GM12874 (cell line): Measurements from ENCODE around the gene MGMT.

Experiments
- TF ChIP-seq, protein P1 (sequence below): IDR thresholded peaks from 2 replicates; pipeline ENCODE4 v1.5.1; 2011; ENCODE audit warnings: low read depth, mild to moderate bottlenecking, control low read depth, low read length, moderate library complexity; ENCODE audit not compliant: insufficient read depth

MGMT gene

DNA sequence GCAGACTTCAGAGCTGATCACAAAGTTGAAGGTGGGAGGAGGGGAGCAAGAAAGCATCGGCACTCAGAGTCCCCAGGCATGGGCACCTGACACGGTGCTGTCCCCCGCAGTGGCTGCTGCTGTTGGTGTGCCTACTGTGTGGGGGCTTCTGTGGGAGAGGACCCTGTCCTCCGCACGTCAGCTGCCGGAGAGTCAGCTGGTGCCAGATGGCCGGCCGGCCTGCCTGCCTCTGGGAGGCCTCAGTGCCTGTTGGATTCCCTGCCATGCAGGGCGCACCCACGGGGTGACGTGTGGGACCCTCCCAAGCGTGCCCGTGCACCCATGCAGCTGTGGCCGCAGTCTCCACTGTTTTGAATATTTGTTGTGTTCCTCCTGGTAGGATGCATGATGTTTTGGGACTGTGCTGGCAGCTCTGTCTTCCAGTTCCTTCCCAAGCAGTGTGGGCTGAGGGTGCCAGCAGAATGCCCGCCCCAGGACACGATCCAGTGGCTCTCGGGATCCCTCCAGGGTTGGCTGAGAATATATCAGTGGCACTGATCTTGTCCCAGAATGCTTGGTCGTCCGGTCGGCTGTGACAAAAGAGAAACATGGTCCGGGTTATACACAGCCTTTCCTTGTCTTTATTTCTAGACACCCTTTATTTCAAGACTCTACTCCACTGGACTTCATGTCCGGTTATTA, 185.6 kb downstream of the MGMT start:
- TF ChIP-seq, protein P1, sequence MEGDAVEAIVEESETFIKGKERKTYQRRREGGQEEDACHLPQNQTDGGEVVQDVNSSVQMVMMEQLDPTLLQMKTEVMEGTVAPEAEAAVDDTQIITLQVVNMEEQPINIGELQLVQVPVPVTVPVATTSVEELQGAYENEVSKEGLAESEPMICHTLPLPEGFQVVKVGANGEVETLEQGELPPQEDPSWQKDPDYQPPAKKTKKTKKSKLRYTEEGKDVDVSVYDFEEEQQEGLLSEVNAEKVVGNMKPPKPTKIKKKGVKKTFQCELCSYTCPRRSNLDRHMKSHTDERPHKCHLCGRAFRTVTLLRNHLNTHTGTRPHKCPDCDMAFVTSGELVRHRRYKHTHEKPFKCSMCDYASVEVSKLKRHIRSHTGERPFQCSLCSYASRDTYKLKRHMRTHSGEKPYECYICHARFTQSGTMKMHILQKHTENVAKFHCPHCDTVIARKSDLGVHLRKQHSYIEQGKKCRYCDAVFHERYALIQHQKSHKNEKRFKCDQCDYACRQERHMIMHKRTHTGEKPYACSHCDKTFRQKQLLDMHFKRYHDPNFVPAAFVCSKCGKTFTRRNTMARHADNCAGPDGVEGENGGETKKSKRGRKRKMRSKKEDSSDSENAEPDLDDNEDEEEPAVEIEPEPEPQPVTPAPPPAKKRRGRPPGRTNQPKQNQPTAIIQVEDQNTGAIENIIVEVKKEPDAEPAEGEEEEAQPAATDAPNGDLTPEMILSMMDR: no peak

DNA sequence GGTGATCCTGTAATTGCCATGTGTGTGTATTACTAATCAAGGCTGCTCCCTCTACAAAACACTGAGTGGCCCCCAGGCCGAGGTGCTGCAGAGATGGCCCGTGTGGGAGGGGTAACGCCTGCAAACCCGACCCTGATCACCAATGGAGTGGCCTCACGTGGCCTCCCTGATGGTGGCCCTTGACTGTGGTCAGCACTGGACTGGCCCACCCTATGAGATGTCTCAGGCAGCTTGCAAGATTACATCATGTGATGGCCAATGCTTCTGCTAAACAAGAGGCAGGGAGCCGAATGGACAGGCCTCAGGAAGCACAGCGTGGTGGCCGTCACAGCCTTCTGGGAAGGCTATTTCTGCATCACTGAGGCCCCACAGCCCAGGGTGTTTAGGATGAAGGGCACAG, 186.4 kb downstream of the MGMT start:
- TF ChIP-seq, protein P1: no peak

DNA sequence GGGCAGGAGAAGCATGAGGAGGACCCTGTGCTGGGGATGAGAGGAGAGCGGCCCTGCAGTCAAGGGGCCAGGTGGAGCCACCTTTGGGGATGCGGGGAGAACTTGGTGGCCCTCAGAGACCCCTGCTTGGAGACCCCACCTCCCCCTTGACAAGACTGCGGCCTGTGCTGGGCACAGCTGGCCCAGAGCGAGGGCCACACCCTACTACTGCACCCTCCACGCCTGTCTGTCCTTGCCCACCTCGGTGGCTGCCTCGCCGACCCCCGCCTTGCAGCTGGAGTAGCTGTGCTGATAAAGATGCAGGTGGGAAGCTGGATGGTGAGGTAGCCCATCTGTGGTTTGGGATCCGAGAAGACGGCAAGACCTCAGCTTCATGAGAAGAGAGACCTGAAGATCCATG, 186.8 kb downstream of the MGMT start:
- TF ChIP-seq, protein P1: no peak

DNA sequence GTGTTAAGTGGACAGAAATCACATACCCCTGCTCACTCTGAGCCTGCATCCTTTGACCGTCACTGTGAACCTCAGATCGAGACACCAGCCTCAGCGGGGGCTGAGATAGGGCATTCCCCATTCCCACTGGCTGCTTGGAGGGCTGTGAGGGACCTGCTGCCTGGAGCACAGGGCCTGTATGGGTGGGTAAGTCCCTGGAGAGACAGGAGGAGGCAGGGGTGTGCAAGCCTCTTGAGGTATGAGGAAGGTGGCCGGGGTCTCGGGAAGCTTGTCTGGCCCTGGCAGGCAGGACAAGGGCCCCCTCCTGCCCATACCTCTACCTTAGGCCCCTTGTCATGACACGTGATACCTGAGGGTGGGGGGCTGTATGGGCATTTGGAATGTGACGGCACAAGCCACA, 187.4 kb downstream of the MGMT start:
- TF ChIP-seq, protein P1: no peak

DNA sequence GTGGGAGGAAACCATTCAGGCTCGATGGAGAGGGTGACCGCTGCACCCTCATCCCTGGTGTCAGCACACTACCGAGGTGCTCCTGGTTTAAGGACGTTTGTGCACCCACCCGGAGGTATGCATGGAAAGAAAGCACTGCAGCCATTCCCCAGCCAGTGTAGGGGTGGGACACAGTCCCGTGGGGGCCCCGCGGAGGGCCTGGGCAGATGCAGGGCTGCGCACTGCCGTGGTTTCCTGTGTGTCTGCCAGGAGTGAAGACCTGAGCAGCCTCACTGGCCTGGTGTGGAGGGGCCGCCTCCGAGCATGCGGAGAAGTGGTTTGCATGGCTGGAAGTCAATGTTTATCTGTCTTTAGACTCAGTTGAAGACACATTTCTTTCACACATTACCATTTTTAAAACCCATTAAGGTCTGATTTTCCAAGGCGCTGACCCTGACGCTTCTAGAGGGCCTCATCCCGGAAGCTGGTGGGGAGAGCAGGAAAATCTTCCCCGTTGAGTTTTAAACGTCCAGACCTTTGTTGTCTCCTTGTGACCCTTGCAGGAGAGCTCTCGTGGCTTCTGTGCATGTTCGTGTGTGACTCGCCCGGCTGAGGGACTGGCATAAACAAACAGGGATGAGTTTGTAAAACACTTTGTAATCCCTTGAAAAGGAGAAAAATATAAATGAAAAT, 188.1 kb downstream of the MGMT start:
- TF ChIP-seq, protein P1: no peak

DNA sequence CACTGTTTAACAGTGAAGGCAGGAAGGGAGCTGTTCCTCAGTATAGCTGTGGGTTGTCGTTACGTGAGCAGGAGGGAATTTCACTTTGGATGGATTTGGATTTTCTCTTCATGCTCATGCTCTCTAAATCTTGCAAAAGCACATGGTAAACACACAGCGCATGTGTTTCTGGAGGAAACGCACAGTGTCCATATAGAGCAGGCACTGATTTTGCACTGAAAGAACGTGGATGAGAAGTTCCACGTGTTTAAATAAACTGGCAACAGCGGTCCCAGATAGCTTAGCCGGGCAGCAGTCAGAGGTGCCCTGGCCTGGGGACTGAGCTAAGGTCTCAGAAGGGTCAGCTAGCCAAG, 188.6 kb downstream of the MGMT start:
- TF ChIP-seq, protein P1: no peak

DNA sequence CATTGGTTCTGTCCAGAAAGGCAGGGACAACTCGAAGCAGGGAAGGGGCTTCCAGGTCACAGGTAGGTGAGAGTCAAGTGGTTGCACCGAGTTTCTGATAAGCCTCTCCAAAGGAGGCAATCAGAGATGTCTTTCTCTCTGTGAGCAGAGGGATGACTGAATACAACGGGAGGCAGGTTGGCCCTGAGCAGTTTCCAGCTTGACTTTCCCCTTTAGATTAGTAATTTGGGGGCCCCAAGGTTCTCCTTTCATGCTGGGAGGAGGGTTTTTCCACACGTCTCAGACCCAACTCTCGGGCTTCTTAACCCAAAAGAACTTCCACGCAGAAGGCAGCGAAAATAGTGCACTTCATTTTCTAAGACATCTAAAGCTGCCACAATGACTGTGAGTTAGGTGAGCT, 189.6 kb downstream of the MGMT start:
- TF ChIP-seq, protein P1: no peak
